DND-41 (cell line): ENCODE results near the gene RNF186.

Source experiments
- ATAC-seq: fragments of 200-7000 bp; cut with Tn5 transposase; 3 replicates; pipeline ENCODE4 v1.9.1; 2021; ENCODE audit warnings: low read depth; ENCODE audit not compliant: insufficient read depth
- DNase-seq: peaks from one replicate; pipeline ENCODE4 v3.0.0-alpha.2; 2020
- H2AFZ ChIP-seq: 2 replicates; pipeline ENCODE4 v1.6.0; 2012; ENCODE audit warnings: low read depth, low read length
- H3K27ac ChIP-seq: 2 replicates; pipeline ENCODE4 v1.5.1; 2012; ENCODE audit warnings: low read length, inconsistent platforms
- H3K27me3 ChIP-seq: fragments of 200-600 bp; sonication (generic); 2 replicates; pipeline ENCODE4 v1.6.0; 2012; ENCODE audit warnings: low read length, mild to moderate bottlenecking, inconsistent platforms; ENCODE audit not compliant: insufficient read depth, poor library complexity
- H3K36me3 ChIP-seq: 2 replicates; pipeline ENCODE4 v1.5.1; 2012; ENCODE audit warnings: low read length, inconsistent platforms; ENCODE audit not compliant: insufficient read depth
- H3K4me1 ChIP-seq: 2 replicates; pipeline ENCODE4 v1.5.1; 2012; ENCODE audit warnings: mild to moderate bottlenecking, low read length; ENCODE audit not compliant: insufficient read depth
- H3K4me2 ChIP-seq: 2 replicates; pipeline ENCODE4 v1.6.0; 2012; ENCODE audit warnings: mild to moderate bottlenecking, moderate library complexity, low read length, inconsistent platforms; ENCODE audit not compliant: insufficient read depth
- H3K4me3 ChIP-seq, 2 experiments: fragments of 200-600 bp in 1 of 2; shearing (Covaris generic) in 1 of 2; 2 replicates each; pipeline ENCODE4 v1.5.1; 2012 to 2016; ENCODE audit warnings: inconsistent platforms in 2 of 2, low read length in 2 of 2, mild to moderate bottlenecking in 2 of 2, low read depth in 1 of 2, moderate library complexity in 1 of 2
- H3K79me2 ChIP-seq: 2 replicates; pipeline ENCODE4 v1.6.0; 2012; ENCODE audit warnings: low read length, inconsistent platforms; ENCODE audit not compliant: insufficient read depth
- H3K9ac ChIP-seq: 2 replicates; pipeline ENCODE4 v1.6.0; 2012; ENCODE audit warnings: low read depth, mild to moderate bottlenecking, inconsistent platforms, low read length, moderate library complexity
- H3K9me3 ChIP-seq: 2 replicates; pipeline ENCODE4 v1.5.1; 2012; ENCODE audit warnings: low read length, moderate library complexity, mild to moderate bottlenecking, inconsistent platforms; ENCODE audit not compliant: insufficient read depth, severe bottlenecking
- H4K20me1 ChIP-seq: 2 replicates; pipeline ENCODE4 v1.6.0; 2012; ENCODE audit warnings: low read length; ENCODE audit not compliant: insufficient read depth
- EZH2 ChIP-seq: IDR thresholded peaks from 3 replicates; pipeline ENCODE4 v1.6.1; 2012; ENCODE audit warnings: borderline replicate concordance, low read depth, mild to moderate bottlenecking, moderate library complexity, low read length, inconsistent platforms; ENCODE audit not compliant: severe bottlenecking
- TF ChIP-seq, protein P1 (sequence below): IDR thresholded peaks from 2 replicates; pipeline ENCODE4 v1.5.1; 2012; ENCODE audit warnings: borderline replicate concordance, low read length, moderate library complexity, mild to moderate bottlenecking; ENCODE audit not compliant: poor library complexity, severe bottlenecking; ENCODE audit errors: extremely low read depth

Gene RNF186

GRCh38 chr1:19780267-19780877 lies 34.7 kb downstream of the RNF186 start:
- Histone ChIP-seq H3K79me2 (no peaks in the 10 kb centered on the region), H3K9me3 (no peaks in the 10 kb centered on the region), H2AFZ (no peak overlapping the region), H3K4me1 (no peaks in the 10 kb centered on the region), H3K27me3 (peaks cover 7% of the 10 kb centered on the region), H4K20me1 (no peaks in the 10 kb centered on the region), H3K4me2 (no peak overlapping the region), H3K36me3 (no peaks in the 10 kb centered on the region), H3K27ac (no peak overlapping the region), H3K9ac (no peak overlapping the region), H3K4me3 (no peak overlapping the region)
- TF ChIP-seq, protein P1, sequence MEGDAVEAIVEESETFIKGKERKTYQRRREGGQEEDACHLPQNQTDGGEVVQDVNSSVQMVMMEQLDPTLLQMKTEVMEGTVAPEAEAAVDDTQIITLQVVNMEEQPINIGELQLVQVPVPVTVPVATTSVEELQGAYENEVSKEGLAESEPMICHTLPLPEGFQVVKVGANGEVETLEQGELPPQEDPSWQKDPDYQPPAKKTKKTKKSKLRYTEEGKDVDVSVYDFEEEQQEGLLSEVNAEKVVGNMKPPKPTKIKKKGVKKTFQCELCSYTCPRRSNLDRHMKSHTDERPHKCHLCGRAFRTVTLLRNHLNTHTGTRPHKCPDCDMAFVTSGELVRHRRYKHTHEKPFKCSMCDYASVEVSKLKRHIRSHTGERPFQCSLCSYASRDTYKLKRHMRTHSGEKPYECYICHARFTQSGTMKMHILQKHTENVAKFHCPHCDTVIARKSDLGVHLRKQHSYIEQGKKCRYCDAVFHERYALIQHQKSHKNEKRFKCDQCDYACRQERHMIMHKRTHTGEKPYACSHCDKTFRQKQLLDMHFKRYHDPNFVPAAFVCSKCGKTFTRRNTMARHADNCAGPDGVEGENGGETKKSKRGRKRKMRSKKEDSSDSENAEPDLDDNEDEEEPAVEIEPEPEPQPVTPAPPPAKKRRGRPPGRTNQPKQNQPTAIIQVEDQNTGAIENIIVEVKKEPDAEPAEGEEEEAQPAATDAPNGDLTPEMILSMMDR = no peak
- TF ChIP-seq EZH2 = no peak
- no peak for ATAC-seq
- DNase-seq = no peak

DNA sequence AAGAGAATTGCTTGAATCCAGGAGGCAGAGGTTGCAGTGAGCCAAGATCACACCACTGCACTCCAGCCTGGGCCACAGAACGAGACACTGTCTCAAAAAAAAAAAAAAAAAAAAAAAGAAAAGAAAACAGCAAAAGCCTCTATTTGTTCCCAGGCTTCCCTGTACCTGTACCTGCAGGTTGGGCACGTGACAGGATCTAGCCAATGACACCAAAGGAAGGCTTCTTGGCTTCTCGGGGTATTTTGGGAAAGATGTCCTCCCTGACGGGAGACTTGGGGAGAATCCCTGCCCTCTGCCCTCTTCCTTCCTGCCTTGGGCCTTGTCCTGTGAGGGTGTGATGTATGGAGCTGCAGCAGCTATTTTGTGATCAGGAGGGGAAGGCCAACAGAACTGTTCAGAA lies 38.1 kb downstream of the RNF186 start:
- Histone ChIP-seq H3K9me3 (no peaks in the 10 kb centered on the region), H4K20me1 (no peaks in the 10 kb centered on the region), H3K27me3 (no peaks in the 10 kb centered on the region), H3K4me2 (no peak overlapping the region), H3K4me1 (no peaks in the 10 kb centered on the region), H3K9ac (no peak overlapping the region), H3K79me2 (no peaks in the 10 kb centered on the region), H3K4me3 (no peak overlapping the region), H3K27ac (no peak overlapping the region), H3K36me3 (no peaks in the 10 kb centered on the region), H2AFZ (no peak overlapping the region)
- TF ChIP-seq, protein P1 = no peak
- TF ChIP-seq EZH2 = no peak
- ATAC-seq (no peak), DNase-seq (no peak)

GRCh38 chr1:19776287-19776686 lies 38.8 kb downstream of the RNF186 start:
- no peak overlapping the region for H3K9ac ChIP-seq
- ATAC-seq (no peak), DNase-seq (no peak)
- H3K27ac ChIP-seq = no peak overlapping the region
- no peak overlapping the region for H3K4me3 ChIP-seq
- no peaks in the 10 kb centered on the region for H4K20me1 ChIP-seq
- H3K9me3 ChIP-seq = no peaks in the 10 kb centered on the region
- H3K36me3 ChIP-seq = no peaks in the 10 kb centered on the region
- H2AFZ ChIP-seq = no peak overlapping the region
- TF ChIP-seq, protein P1 = no peak
- TF ChIP-seq EZH2 = no peak
- H3K27me3 ChIP-seq = no peaks in the 10 kb centered on the region
- no peak overlapping the region for H3K4me2 ChIP-seq
- H3K79me2 ChIP-seq = no peaks in the 10 kb centered on the region
- no peaks in the 10 kb centered on the region for H3K4me1 ChIP-seq
